ENCODE results near the gene PRRT3.
"Not testable (repeated sequence)": the region's sequence is repeated elsewhere in the genome, so short reads cannot be mapped to it uniquely, and the experiment has no call there.

The PRRT3 gene

GRCh38 chr3:9940746-9941145, 11.5 kb downstream of the PRRT3 start:
- Mint-ChIP-seq H3K9me3 (no peaks in the 10 kb centered on the region), H3K27me3 (no peaks in the 10 kb centered on the region), H3K27ac (no peak overlapping the region), H3K4me1 (peaks cover 3% of the 10 kb centered on the region), H3K36me3 (ENCODE audit: low read depth) (peaks cover 2% of the 10 kb centered on the region), H3K4me3 (no peak overlapping the region)
- ATAC-seq (no peak), DNase-seq (no peak)

GRCh38 chr3:9939906-9940305, 12.3 kb downstream of the PRRT3 start:
- not testable (repeated sequence) for DNase-seq; H3K4me1 Mint-ChIP-seq; ATAC-seq; H3K27me3 Mint-ChIP-seq; H3K27ac Mint-ChIP-seq; H3K9me3 Mint-ChIP-seq; H3K36me3 Mint-ChIP-seq (ENCODE audit: low read depth); H3K4me3 Mint-ChIP-seq

GRCh38 chr3:9938966-9939365, 13.2 kb downstream of the PRRT3 start:
- Mint-ChIP-seq H3K27ac (no peak overlapping the region), H3K4me1 (peaks cover 19% of the 10 kb centered on the region)

GRCh38 chr3:9937486-9938238, 14.5 kb downstream of the PRRT3 start:
- Mint-ChIP-seq H3K4me1 (peaks cover 24% of the 10 kb centered on the region), H3K27me3 (no peaks in the 10 kb centered on the region), H3K36me3 (ENCODE audit: low read depth) (peaks cover 9% of the 10 kb centered on the region), H3K27ac (no peak overlapping the region), H3K9me3 (no peaks in the 10 kb centered on the region), H3K4me3 (no peak overlapping the region)
- ATAC-seq (no peak), DNase-seq (no peak)

More at GRCh38 chr3:9938966-9939365, 13.2 kb downstream of the PRRT3 start:
- H3K9me3 Mint-ChIP-seq = no peaks in the 10 kb centered on the region
- peaks cover 9% of the 10 kb centered on the region for H3K36me3 Mint-ChIP-seq (ENCODE audit: low read depth)
- DNase-seq = no peak
- no peaks in the 10 kb centered on the region for H3K27me3 Mint-ChIP-seq
- no peak for ATAC-seq
- no peak overlapping the region for H3K4me3 Mint-ChIP-seq

- H3K4me3 Mint-ChIP-seq = no peak overlapping the region
- H3K36me3 Mint-ChIP-seq (ENCODE audit: low read depth) = peaks cover 7% of the 10 kb centered on the region
- H3K27me3 Mint-ChIP-seq = no peaks in the 10 kb centered on the region
- no peaks in the 10 kb centered on the region for H3K9me3 Mint-ChIP-seq
- H3K4me1 Mint-ChIP-seq = peaks cover 35% of the 10 kb centered on the region
- DNase-seq (no peak), ATAC-seq (no peak)
- peak overlapping the region; percentile 37 for H3K27ac Mint-ChIP-seq
These were observed 16.2 kb downstream of the PRRT3 start for GRCh38 chr3:9935966-9936510.

GRCh38 chr3:9934993-9935392, 17.2 kb downstream of the PRRT3 start:
- Mint-ChIP-seq H3K27ac (peak overlapping the region; percentile 48), H3K4me3 (peak overlapping the region; percentile 89), H3K9me3 (no peaks in the 10 kb centered on the region), H3K4me1 (peaks cover 35% of the 10 kb centered on the region), H3K27me3 (no peaks in the 10 kb centered on the region), H3K36me3 (ENCODE audit: low read depth) (peaks cover 7% of the 10 kb centered on the region)
- DNase-seq = no peak
- ATAC-seq = no peak

GRCh38 chr3:9934235-9934621, 18.0 kb downstream of the PRRT3 start:
- H3K4me3 Mint-ChIP-seq = peak overlapping the region; percentile 89
- no peak for ATAC-seq

GRCh38 chr3:9933561-9934234, 18.5 kb downstream of the PRRT3 start, which contains the start of gene CRELD1:
Gene CRELD1 (plus strand): TSS chr3:9933834. CDS start chr3:9934439, 605 bp downstream.
- DNase-seq = peak; percentile 97

More at GRCh38 chr3:9934235-9934621, 18.0 kb downstream of the PRRT3 start:
- Mint-ChIP-seq H3K36me3 (ENCODE audit: low read depth) (peaks cover 7% of the 10 kb centered on the region), H3K27me3 (no peaks in the 10 kb centered on the region), H3K4me1 (peaks cover 35% of the 10 kb centered on the region), H3K9me3 (no peaks in the 10 kb centered on the region), H3K27ac (peak overlapping the region; percentile 91)
- DNase-seq = no peak

GRCh38 chr3:9932843-9933560, 19.2 kb downstream of the PRRT3 start:
- Mint-ChIP-seq H3K4me3 (peak overlapping the region; percentile 89), H3K27me3 (no peaks in the 10 kb centered on the region), H3K36me3 (ENCODE audit: low read depth) (peaks cover 7% of the 10 kb centered on the region), H3K9me3 (no peaks in the 10 kb centered on the region), H3K4me1 (peaks cover 35% of the 10 kb centered on the region), H3K27ac (peak overlapping the region; percentile 91)
- peak; percentile 90 for DNase-seq
- peak; percentile 88 for ATAC-seq

More at GRCh38 chr3:9933561-9934234, 18.5 kb downstream of the PRRT3 start, which contains the start of gene CRELD1:
- Mint-ChIP-seq H3K36me3 (ENCODE audit: low read depth) (peaks cover 7% of the 10 kb centered on the region), H3K27ac (peak within 1 kb of the TSS; percentile 91), H3K4me1 (peaks cover 35% of the 10 kb centered on the region), H3K27me3 (no peaks in the 10 kb centered on the region), H3K9me3 (no peaks in the 10 kb centered on the region), H3K4me3 (peak within 1 kb of the TSS; percentile 89)
- ATAC-seq = peak; percentile 84

GRCh38 chr3:9932535-9932842, 19.7 kb downstream of the PRRT3 start:
- ATAC-seq (no peak), DNase-seq (no peak)
- Mint-ChIP-seq H3K27me3 (no peaks in the 10 kb centered on the region), H3K9me3 (no peaks in the 10 kb centered on the region), H3K36me3 (ENCODE audit: low read depth) (peaks cover 7% of the 10 kb centered on the region), H3K27ac (peak overlapping the region; percentile 91), H3K4me1 (peaks cover 35% of the 10 kb centered on the region), H3K4me3 (peak overlapping the region; percentile 89)

- peaks cover 35% of the 10 kb centered on the region for H3K4me1 Mint-ChIP-seq
- H3K9me3 Mint-ChIP-seq = no peaks in the 10 kb centered on the region
- DNase-seq (no peak), ATAC-seq (no peak)
- H3K4me3 Mint-ChIP-seq = no peak overlapping the region
- H3K36me3 Mint-ChIP-seq (ENCODE audit: low read depth) = peaks cover 7% of the 10 kb centered on the region
- no peaks in the 10 kb centered on the region for H3K27me3 Mint-ChIP-seq
- no peak overlapping the region for H3K27ac Mint-ChIP-seq
These were observed 21.3 kb downstream of the PRRT3 start for GRCh38 chr3:9930804-9931418.

GRCh38 chr3:9928158-9928557, 24.1 kb downstream of the PRRT3 start:
- Mint-ChIP-seq H3K4me1 (peaks cover 12% of the 10 kb centered on the region), H3K9me3 (no peaks in the 10 kb centered on the region), H3K4me3 (no peak overlapping the region), H3K27me3 (peaks cover 2% of the 10 kb centered on the region), H3K36me3 (ENCODE audit: low read depth) (no peaks in the 10 kb centered on the region), H3K27ac (no peak overlapping the region)
- ATAC-seq (no peak), DNase-seq (no peak)

- Mint-ChIP-seq H3K27me3 (peaks cover 2% of the 10 kb centered on the region), H3K36me3 (ENCODE audit: low read depth) (no peaks in the 10 kb centered on the region), H3K4me3 (no peak overlapping the region), H3K9me3 (no peaks in the 10 kb centered on the region), H3K4me1 (peaks cover 12% of the 10 kb centered on the region), H3K27ac (no peak overlapping the region)
- no peak for ATAC-seq
- DNase-seq = no peak
These were observed 33.8 kb downstream of the PRRT3 start for GRCh38 chr3:9918261-9919038.

All from activated naive CD8-positive, alpha-beta T cell treated with anti-CD3 and anti-CD28 coated beads, Interleukin-2, amount 50 U/mL, for 24 hours (primary cell).